Endothelial cell of hepatic sinusoid (primary cell): ENCODE results near the gene RUNX3.

Experiments
- in situ Hi-C: cut with HindIII; loops from 2 replicates; pipeline ENCODE4 v1.10.0; 2017; ENCODE audit warnings: low sequenced_read_pairs

RUNX3 gene

DNA sequence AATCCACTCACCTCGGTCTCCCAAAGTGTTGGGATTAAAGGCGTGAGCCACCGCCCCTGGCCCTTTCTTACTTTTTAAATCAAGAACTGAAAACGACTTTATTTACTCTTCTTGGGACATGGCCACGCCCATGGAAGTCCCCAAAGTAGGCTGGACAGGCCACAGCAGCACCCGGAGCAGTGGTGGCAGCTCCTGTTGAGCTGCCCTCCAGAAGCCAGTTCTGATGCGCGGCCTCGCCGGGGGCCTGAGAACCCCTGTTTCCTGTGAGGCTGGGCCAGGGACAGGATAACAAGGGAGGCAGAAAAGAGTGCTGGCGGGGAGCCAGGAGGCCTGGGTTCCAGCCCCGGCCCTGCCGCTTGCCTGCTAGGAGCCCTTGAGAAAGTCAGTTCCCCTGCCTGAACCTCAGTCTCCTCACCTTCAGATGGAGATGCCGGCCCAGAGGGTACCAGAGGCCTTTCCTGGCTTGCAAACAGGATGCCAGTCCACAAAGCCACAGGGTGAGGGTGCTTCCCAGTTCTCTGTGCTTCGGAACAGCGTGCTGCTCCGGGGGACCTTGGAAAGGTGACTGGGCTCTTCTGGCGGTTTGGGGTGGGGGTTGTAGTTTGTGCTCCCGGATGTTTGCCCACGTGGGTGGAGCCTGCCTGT lies 59.4 kb downstream of the RUNX3 start:
- in situ Hi-C loops, result no loop called here

- in situ Hi-C loops, result no loop called here
These were observed 61.8 kb downstream of the RUNX3 start for GRCh38 chr1:24868016-24868875.

- in situ Hi-C loops, result no loop called here
These were observed 62.8 kb downstream of the RUNX3 start for GRCh38 chr1:24867084-24867870.

- in situ Hi-C loops, result no loop called here
These were observed 63.6 kb downstream of the RUNX3 start for GRCh38 chr1:24866211-24867083.

DNA sequence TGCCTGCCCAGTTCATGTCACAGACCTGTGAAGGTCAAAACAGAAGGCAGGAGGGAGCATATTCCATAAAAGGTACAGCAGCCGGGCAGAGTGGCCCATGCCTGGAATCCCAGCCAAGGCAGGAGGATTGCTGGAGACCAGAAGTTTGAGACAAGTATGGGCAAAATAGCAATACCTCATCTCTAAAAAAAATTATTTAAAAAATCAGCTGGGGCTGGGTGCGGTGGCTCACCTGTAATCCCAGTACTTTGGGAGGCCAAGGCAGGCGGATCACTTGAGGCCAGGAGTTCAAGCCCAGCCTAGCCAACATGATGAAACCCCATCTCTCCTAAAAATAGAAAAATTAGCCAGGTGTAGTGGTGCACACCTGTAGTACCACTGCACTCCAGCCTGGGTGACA lies 64.5 kb downstream of the RUNX3 start:
- in situ Hi-C loops, result no loop called here

- in situ Hi-C loops, result no loop called here
These were observed 64.9 kb downstream of the RUNX3 start for GRCh38 chr1:24865168-24865567.

- in situ Hi-C loops, result loop anchor here (5.0 kb wide), 1 partner anchor 63 kb away; no protein-coding TSS in a partner anchor
These were observed 65.7 kb downstream of the RUNX3 start for GRCh38 chr1:24864370-24864777.

DNA sequence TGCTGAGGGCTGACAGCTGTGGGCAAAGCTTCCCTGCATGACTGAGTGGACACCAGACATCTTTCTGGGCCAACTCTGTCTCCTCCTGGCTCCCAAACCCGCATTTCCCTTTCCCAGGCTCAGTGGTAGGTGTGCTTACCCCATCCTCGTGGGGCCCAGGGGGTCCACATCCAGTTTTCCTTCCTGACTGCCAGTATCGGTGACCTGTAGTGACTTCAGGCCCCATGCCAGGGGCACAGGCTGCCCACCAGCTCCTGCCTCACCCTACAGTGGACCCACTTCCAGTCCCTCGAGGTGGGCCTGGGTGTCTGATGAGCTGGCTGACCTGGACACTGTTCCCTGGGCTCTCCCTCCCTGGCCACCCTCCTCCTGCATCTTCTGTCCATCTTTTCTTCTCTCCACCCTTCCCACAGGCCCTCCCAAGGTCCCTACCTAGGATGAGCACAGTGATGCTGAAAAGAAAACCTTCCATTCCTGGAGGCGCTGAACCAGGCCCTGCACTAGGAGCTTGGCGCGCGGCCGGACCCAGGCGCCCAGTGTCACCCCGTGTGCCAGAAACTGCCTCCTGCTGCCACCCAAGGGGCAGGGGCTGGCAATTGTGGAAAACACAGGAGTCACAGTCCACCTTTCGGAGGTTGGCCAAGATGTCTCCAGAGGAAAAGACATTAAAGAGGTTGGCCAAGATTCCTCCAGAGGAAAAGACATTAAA lies 67.1 kb downstream of the RUNX3 start:
- in situ Hi-C loops, result loop anchor here (5.0 kb wide), 1 partner anchor 64 kb away; no protein-coding TSS in a partner anchor

GRCh38 chr1:24861821-24862727 lies 68.0 kb downstream of the RUNX3 start:
- in situ Hi-C loops, result loop anchor here (5.0 kb wide), 1 partner anchor 65 kb away; no protein-coding TSS in a partner anchor

DNA sequence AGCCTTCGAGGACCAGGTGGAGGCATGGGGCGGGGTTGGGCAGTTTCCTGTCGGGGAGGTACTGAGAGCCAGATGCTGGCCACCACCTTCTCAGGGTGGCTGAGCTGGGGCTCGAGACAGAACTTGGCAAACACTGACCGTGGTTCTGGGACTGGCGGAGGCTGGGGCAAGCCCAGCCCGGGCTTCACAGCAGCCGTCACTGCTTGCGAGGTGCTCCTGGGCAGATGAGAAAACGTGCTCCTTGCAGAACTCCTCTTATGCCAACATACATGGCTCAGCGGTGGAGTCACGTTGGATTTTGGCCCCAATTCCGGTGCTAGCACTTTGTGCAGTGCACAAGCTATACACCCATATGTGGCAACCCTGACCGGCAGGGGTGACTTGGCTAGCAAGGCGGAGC lies 69.2 kb downstream of the RUNX3 start:
- in situ Hi-C loops, result loop anchor here (5.0 kb wide), 1 partner anchor 66 kb away; no protein-coding TSS in a partner anchor

DNA sequence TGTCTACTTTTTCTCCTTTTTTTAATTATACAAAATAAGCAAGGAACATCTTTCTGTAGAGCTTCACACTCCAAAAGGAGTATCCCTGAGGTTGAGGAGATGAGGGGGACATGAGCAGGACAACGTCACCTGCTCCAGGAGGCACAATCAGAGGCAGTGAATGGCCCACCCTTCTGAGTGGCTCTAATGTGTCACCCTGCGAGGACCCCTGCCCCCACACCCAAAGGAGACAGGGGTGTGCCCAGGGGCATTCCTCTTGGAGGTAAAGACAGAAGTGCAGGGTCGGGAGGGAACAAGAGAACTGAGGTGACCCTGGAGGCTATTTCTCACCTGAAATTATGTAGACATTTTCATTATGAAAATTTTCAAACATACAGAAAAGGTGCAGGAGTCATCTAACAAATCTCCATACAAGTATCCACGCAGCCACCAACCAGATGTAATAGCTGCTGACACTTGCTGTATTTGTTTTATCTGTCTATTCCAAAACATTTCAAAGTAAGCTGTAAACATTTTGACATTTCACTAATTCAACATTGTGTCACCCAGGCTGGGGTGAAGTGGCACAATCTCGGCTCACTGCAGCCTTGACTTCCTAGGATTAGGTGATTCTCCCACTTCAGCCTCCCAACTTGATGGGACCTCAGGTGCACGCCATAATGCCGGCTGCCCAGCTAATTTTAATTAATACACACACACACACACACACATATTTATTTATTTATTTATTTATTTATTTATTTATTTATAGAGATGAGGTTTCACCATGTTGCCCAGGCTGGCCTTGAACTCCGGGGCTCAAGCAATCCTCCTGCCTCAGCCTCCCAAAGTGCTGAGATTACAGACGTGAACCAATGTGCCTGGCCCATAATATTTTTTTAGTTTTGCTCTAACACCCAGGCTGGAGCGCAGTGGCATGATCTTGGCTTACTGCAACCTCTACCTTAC lies 70.7 kb downstream of the RUNX3 start:
- in situ Hi-C loops, result loop anchor here (5.0 kb wide), 1 partner anchor 68 kb away; no protein-coding TSS in a partner anchor

DNA sequence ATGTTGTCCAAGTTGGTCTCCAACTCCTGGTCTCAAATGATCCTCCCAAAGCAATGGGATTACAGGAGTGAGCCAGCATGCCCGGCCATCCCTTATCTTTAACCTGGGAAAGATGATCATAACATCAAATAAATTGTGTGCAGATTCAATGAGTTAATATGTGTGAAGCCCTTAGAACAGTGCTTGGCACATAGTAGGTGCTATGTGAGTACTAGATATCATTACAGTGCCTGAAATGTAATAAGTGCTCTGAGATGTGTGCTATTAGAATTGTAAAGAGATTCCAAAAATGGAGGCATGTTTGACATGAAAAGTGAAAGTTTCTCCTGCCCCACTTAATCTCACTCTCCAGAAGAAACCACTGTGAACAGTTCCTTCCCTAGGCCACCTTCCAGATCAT lies 71.8 kb downstream of the RUNX3 start:
- in situ Hi-C loops, result no loop called here

DNA sequence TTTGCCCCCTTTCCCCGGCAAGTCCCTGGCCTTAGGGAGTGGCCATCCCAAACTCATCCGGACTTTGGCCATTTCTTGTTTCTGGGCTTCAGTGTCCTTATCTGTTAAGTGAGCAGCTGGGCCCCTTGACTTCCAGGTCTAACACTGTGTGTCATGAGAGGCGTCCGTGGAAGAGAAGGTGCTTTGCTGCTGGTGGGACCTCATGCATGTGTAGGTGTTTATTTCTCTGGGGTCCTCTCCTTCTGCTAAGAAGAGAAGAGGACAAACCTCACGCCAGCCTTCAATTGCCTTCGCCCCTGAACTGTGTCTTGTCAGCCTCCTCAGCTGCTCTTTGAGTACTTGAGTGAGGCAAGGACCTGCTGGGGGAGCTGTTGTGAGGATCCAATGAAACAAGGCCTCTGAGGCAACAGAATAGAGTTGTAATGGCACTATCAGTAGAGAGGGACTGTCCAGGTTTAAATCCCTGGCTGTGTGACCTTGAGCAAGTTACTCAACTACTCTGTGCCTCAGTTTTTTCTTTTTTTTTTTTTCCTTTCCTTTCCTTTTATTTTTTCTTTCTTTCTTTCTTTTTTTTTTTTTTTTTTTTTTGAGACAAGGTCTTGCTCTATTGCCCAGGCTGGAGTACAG lies 72.5 kb downstream of the RUNX3 start:
- in situ Hi-C loops, result no loop called here

DNA sequence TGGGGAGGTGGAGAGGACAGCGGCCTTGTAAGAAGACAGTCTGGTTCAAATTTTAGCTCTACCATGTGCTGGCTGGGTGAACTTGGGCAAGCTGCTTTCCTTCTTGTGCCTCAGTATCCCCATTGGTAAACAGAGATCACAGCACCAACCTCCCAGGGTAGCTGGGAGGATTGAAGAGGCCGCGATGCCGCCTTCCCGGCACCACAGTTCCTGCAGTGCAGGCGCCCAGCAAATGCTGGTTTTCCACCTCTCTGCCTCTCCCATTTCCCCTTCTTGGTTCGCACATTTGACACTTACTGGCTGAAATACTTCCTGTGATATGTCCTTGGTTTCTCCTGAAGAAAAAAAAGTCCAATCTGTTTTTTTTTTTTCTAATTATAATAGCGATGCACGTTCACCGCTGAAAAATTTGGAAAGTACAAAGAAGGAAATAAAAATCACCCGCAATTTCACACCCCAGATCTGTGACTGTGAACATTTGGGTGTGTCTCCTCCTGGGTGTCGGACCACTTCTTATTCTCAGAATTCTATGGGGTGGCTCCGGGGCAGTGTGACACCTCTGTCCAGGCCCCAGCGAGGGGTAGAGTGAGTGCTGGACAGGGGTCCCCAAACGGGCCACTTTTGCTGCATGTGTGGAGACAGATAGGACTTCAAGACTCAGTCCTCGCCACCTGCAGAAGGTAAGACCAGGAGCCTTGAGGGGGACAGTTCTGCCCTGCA lies 73.1 kb downstream of the RUNX3 start:
- in situ Hi-C loops, result no loop called here

DNA sequence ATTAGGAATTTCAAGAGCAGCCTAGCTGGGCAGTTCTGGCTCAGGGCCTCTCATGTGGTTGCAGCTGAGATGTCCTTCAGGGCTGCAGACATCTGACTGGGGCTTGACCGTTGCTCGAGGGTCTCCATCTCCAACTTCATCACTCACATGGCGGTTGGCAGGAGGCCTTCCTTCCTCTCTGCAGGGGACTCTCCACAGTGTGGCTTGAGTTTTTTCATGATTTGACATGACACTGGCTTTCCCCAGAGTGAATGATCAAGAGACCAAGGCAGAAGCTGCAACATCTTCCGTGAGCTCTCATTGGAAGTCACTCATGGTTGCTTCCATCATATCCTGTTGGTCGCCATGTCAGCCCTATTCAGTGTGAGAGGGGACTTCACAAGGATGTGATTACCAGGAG lies 74.6 kb downstream of the RUNX3 start:
- in situ Hi-C loops, result no loop called here

DNA sequence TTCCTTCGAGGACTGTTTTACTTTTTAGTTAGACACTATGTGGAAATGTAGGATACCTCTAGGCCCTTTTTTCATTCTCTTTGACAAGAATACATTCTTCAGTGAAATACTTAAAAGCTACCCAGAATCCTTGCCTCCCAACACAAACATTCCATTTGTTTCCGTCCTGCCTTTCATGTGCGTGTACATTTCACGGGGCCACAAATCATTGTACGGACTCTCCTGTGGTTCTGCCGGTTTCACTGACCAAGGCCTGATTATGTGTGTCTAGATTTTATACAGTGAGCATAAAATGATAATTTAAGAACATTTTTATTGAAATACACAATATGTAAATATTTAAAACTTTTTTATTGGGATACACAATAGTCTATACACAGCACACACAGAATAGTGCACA lies 76.4 kb downstream of the RUNX3 start:
- in situ Hi-C loops, result no loop called here
